HepG2 (cell line): ENCODE data around the gene MTPN. TPM values are rescaled to one million over a fixed set of nuclear protein-coding genes. Genes with fewer than 3 reads are reported as not detected.

Experiments
- ATAC-seq: fragments of 200-7000 bp; cut with Tn5 transposase; 3 replicates; pipeline ENCODE4 v1.9.1; 2020; ENCODE audit warnings: mild to moderate bottlenecking, moderate library complexity
- BruUV-seq: library from RNA; stranded (reverse); fragments of 400-500 nt; replicated peaks from 2 replicates; lab custom pipeline; 2021; lab: Mats Ljungman, UMichigan
- CTCF ChIA-PET: fragments of 300-600 bp; formaldehyde crosslinking; extraction: SDS; loops from one replicate; lab custom pipeline; 2021; ENCODE audit warnings: low total read pairs, inconsistent platforms, low intra/inter-chr PET ratio; lab: Yijun Ruan, JAX
- POLR2A ChIA-PET: fragments of 350-600 bp; sonication (Branson Sonifier 250); formaldehyde crosslinking; loops from one replicate; lab custom pipeline; 2020; ENCODE audit warnings: antibody characterized with exemption, inconsistent platforms; lab: Yijun Ruan, JAX
- DNase-seq: peaks from one replicate; pipeline ENCODE4 v3.0.0-alpha.2; 2015; ENCODE audit warnings: low spot score
- FAIRE-seq: peaks from 3 replicates; lab custom pipeline; 2011; peaks lifted over from hg19 to GRCh38; lab: Jason Lieb, UNC
- H2AFZ ChIP-seq: one replicate; pipeline ENCODE4 v1.6.1; 2011; ENCODE audit warnings: low read length, inconsistent platforms
- H3K27ac ChIP-seq: fragments of 300-600 bp; 3 replicates; pipeline ENCODE4 v1.8.0; 2011; ENCODE audit warnings: mixed run types, mild to moderate bottlenecking, mixed read lengths, low read length, inconsistent platforms; ENCODE audit not compliant: insufficient read depth; ENCODE audit errors: extremely low read length
- H3K27me3 ChIP-seq, 2 experiments: fragments of 200-600 bp in 1 of 2; 2 replicates in 1 of 2; 3 replicates in 1 of 2; pipeline versions ENCODE4 v1.6.0 to v1.8.0; 2011; ENCODE audit warnings: low read length in 2 of 2, mild to moderate bottlenecking in 2 of 2, moderate library complexity in 2 of 2, inconsistent platforms in 1 of 2; ENCODE audit not compliant: insufficient read depth in 2 of 2, control insufficient read depth in 1 of 2
- H3K36me3 ChIP-seq, 2 experiments: fragments of 200-600 bp in 1 of 2; replicated peaks in 1 of 2; 2 replicates in 1 of 2; 3 replicates in 1 of 2; pipeline versions ENCODE4 v1.5.1 to v1.8.0; 2011; ENCODE audit warnings: low read length in 2 of 2, inconsistent platforms in 1 of 2; ENCODE audit not compliant: insufficient read depth in 2 of 2, control insufficient read depth in 1 of 2
- H3K4me1 ChIP-seq: 2 replicates; pipeline ENCODE4 v1.5.1; 2012; ENCODE audit warnings: low read length, inconsistent platforms; ENCODE audit not compliant: insufficient read depth
- H3K4me2 ChIP-seq: 2 replicates; pipeline ENCODE4 v1.6.0; 2011; ENCODE audit warnings: low read depth, low read length, inconsistent platforms
- H3K4me3 ChIP-seq, 3 experiments: fragments of 200-600 bp in 1 of 3; sonication (generic), shearing (Covaris generic) in 1 of 3; replicated peaks in 1 of 3; 2 replicates each; pipeline ENCODE4 v1.5.1; 2011 to 2016; ENCODE audit warnings: low read length in 3 of 3, inconsistent platforms in 2 of 3, low read depth in 2 of 3, mild to moderate bottlenecking in 2 of 3, control low read depth in 1 of 3, mixed read lengths in 1 of 3; ENCODE audit not compliant: insufficient read depth in 1 of 3
- H3K79me2 ChIP-seq: one replicate; pipeline ENCODE4 v1.6.1; 2011; ENCODE audit warnings: low read length, inconsistent platforms; ENCODE audit not compliant: insufficient read depth
- H3K9ac ChIP-seq: 2 replicates; pipeline ENCODE4 v1.6.0; 2011; ENCODE audit warnings: mild to moderate bottlenecking, low read depth, low read length, inconsistent platforms; ENCODE audit not compliant: insufficient read depth
- H3K9me3 ChIP-seq: 2 replicates; pipeline ENCODE4 v1.5.1; 2012; ENCODE audit warnings: mild to moderate bottlenecking, low read length
- H4K20me1 ChIP-seq: 2 replicates; pipeline ENCODE4 v1.6.0; 2011; ENCODE audit warnings: inconsistent platforms, mild to moderate bottlenecking, low read length, moderate library complexity; ENCODE audit not compliant: insufficient read depth
- DR1 ChIP-seq: sonication (generic); formaldehyde crosslinking; IDR thresholded peaks from 2 replicates; pipeline ENCODE4 v1.8.0; 2021; ENCODE audit warnings: mild to moderate bottlenecking, missing genetic modification reagents, inconsistent platforms
- HIC2 ChIP-seq: sonication (generic); formaldehyde crosslinking; IDR thresholded peaks from 2 replicates; pipeline ENCODE4 v1.9.0; 2022; ENCODE audit warnings: low read depth, missing genetic modification reagents
- NRL ChIP-seq: sonication (generic); formaldehyde crosslinking; IDR thresholded peaks from 2 replicates; pipeline ENCODE4 v1.5.0; 2020; ENCODE audit warnings: missing genetic modification reagents, mild to moderate bottlenecking, moderate library complexity, borderline replicate concordance
- REPIN1 ChIP-seq: sonication (generic); formaldehyde crosslinking; IDR thresholded peaks from 2 replicates; pipeline ENCODE4 v1.8.0; 2022; ENCODE audit warnings: missing genetic modification reagents, low read depth, mild to moderate bottlenecking, borderline replicate concordance
- TCF7 ChIP-seq: sonication (generic); IDR thresholded peaks from 2 replicates; pipeline ENCODE4 v1.6.1; 2016; ENCODE audit warnings: antibody characterized with exemption, low read depth
- ZBTB37 ChIP-seq: sonication (generic); formaldehyde crosslinking; IDR thresholded peaks from 2 replicates; pipeline ENCODE4 v1.4.0; 2020; ENCODE audit warnings: mild to moderate bottlenecking, missing genetic modification reagents
- ZNF20 ChIP-seq: sonication (generic); formaldehyde crosslinking; IDR thresholded peaks from 2 replicates; pipeline ENCODE4 v1.4.0; 2020; ENCODE audit warnings: mild to moderate bottlenecking, moderate library complexity, missing genetic modification reagents
- ZNF253 ChIP-seq: sonication (generic); formaldehyde crosslinking; IDR thresholded peaks from 2 replicates; pipeline ENCODE4 v1.8.0; 2022; ENCODE audit warnings: mild to moderate bottlenecking, missing genetic modification reagents, borderline replicate concordance
- ZNF720 ChIP-seq: sonication (generic); formaldehyde crosslinking; IDR thresholded peaks from 2 replicates; pipeline ENCODE4 v1.4.0; 2020; ENCODE audit warnings: missing genetic modification reagents
- ZNF788 ChIP-seq: sonication (generic); formaldehyde crosslinking; IDR thresholded peaks from 2 replicates; pipeline ENCODE4 v1.5.0; 2020; ENCODE audit warnings: mild to moderate bottlenecking, missing genetic modification reagents, borderline replicate concordance
- ZZZ3 ChIP-seq: sonication (generic); formaldehyde crosslinking; IDR thresholded peaks from 2 replicates; pipeline ENCODE4 v1.4.0; 2020; ENCODE audit warnings: missing genetic modification reagents, mild to moderate bottlenecking, borderline replicate concordance
- WGBS: methylation state at CpG from one replicate; pipeline ENCODE4 v1.1.6; 2017; ENCODE audit warnings: low lambda C conversion rate; 5-methylcytosine and 5-hydroxymethylcytosine counted together
- in situ Hi-C: cut with HindIII; loops from 2 replicates; pipeline ENCODE4 v1.10.0; 2017; ENCODE audit warnings: low pct_unique_long_range_greater_than_20kb; ENCODE audit not compliant: extremely low pct_ligation_motif_present
- intact Hi-C: fragments of 100-400 bp; cut with micrococcal nuclease; formaldehyde crosslinking; loops from one replicate; pipeline ENCODE4 v1.10.0; 2022; ENCODE audit not compliant: unreplicated experiment
- polyA plus RNA-seq, 8 experiments: library from polyadenylated mRNA; depleted of rRNA in 3 of 8; stranded (reverse) in 7 of 8; unstranded in 1 of 8; fragments of >200 nt; fragmentation: Illumina TruSeq in 4 of 8; extraction: Trizol in 4 of 8; gene quantifications; 2 replicates each; pipeline versions ENCODE4 v1.2.1 to v1.2.3, GENCODE V29; 2011 to 2016; ENCODE audit warnings: low read depth in 4 of 8, missing spikeins in 1 of 8, mixed read lengths in 1 of 8; ENCODE audit not compliant: insufficient read depth in 1 of 8
- total RNA-seq, 5 experiments: library from RNA; depleted of rRNA; stranded (reverse); fragments of >200 nt; fragmentation: Illumina TruSeq; extraction: Trizol; gene quantifications; 2 replicates each; pipeline ENCODE4 v1.2.3, GENCODE V29; 2016; ENCODE audit warnings: low read depth in 1 of 5
- TF ChIP-seq, protein P1 (sequence below): sonication (generic); formaldehyde crosslinking; IDR thresholded peaks from 2 replicates; pipeline ENCODE4 v1.4.0; 2020; ENCODE audit warnings: mild to moderate bottlenecking, missing genetic modification reagents, borderline replicate concordance
- TF ChIP-seq, protein P2 (sequence below): sonication (generic); formaldehyde crosslinking; IDR thresholded peaks from 2 replicates; pipeline ENCODE4 v1.5.1; 2020; ENCODE audit warnings: missing genetic modification reagents, mild to moderate bottlenecking, borderline replicate concordance

Gene MTPN
- total and polyA plus RNA-seq, 2 of the 13 experiments (the other 11 are each of a cell fraction or from before 2014, with no cell fraction given), result 31.1 to 71.7 TPM

GRCh38 chr7:135919071-135919841 is 57.9 kb downstream of the MTPN start:
- ATAC-seq, result no peak
- no peak for TF ChIP-seq ZNF20 (CRISPR knock-in tag)
- TF ChIP-seq ZNF253 (CRISPR knock-in tag), result no peak
- no peak for TF ChIP-seq ZZZ3 (CRISPR knock-in tag)
- TF ChIP-seq, protein P1, sequence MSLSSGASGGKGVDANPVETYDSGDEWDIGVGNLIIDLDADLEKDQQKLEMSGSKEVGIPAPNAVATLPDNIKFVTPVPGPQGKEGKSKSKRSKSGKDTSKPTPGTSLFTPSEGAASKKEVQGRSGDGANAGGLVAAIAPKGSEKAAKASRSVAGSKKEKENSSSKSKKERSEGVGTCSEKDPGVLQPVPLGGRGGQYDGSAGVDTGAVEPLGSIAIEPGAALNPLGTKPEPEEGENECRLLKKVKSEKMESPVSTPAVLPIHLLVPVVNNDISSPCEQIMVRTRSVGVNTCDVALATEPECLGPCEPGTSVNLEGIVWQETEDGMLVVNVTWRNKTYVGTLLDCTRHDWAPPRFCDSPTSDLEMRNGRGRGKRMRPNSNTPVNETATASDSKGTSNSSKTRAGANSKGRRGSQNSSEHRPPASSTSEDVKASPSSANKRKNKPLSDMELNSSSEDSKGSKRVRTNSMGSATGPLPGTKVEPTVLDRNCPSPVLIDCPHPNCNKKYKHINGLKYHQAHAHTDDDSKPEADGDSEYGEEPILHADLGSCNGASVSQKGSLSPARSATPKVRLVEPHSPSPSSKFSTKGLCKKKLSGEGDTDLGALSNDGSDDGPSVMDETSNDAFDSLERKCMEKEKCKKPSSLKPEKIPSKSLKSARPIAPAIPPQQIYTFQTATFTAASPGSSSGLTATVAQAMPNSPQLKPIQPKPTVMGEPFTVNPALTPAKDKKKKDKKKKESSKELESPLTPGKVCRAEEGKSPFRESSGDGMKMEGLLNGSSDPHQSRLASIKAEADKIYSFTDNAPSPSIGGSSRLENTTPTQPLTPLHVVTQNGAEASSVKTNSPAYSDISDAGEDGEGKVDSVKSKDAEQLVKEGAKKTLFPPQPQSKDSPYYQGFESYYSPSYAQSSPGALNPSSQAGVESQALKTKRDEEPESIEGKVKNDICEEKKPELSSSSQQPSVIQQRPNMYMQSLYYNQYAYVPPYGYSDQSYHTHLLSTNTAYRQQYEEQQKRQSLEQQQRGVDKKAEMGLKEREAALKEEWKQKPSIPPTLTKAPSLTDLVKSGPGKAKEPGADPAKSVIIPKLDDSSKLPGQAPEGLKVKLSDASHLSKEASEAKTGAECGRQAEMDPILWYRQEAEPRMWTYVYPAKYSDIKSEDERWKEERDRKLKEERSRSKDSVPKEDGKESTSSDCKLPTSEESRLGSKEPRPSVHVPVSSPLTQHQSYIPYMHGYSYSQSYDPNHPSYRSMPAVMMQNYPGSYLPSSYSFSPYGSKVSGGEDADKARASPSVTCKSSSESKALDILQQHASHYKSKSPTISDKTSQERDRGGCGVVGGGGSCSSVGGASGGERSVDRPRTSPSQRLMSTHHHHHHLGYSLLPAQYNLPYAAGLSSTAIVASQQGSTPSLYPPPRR, result no peak
- TF ChIP-seq REPIN1 (CRISPR knock-in tag), result no peak
- TF ChIP-seq ZNF788 (CRISPR knock-in tag), result no peak
- TF ChIP-seq DR1 (CRISPR knock-in tag), result no peak
- TF ChIP-seq ZNF720 (CRISPR knock-in tag), result no peak
- TF ChIP-seq, protein P2, sequence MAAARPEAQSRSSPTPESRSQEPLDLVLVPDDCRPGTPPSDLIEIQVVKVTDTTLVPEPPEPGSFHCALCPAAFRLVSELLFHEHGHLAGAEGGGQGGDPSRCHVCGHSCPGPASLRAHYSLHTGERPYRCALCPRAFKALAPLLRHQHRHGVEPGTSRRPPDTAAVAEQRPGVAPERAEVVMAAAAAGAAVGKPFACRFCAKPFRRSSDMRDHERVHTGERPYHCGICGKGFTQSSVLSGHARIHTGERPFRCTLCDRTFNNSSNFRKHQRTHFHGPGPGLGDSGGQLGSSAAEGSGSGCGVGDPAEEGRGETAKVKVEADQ (CRISPR knock-in tag), result no peak
- no peak for TF ChIP-seq NRL (CRISPR knock-in tag)
- TF ChIP-seq HIC2, result no peak
- no peak for TF ChIP-seq TCF7
- TF ChIP-seq ZBTB37 (CRISPR knock-in tag), result no peak

More at GRCh38 chr7:135919071-135919841, 57.9 kb downstream of the MTPN start:
- BruUV-seq, result no TSS peak
- CTCF ChIA-PET, result no interaction called here
- Histone ChIP-seq H4K20me1 (no peaks in the 10 kb centered on the region), H3K4me2 (no peak overlapping the region), H3K9ac (no peak overlapping the region), H3K27me3 (no peaks in the 10 kb centered on the region), H3K79me2 (no peaks in the 10 kb centered on the region), H3K4me1 (no peaks in the 10 kb centered on the region), H3K36me3 (no peaks in the 10 kb centered on the region), H3K9me3 (no peaks in the 10 kb centered on the region), H3K27ac (no peak overlapping the region), H3K4me3 (no peak overlapping the region), H2AFZ (no peak overlapping the region)
- intact Hi-C loops, result no loop called here
- WGBS, result 59% methylated on average over 8 of the region's 10 CpGs
- DNase-seq, result no peak
- in situ Hi-C loops, result no loop called here
- POLR2A ChIA-PET, result no interaction called here
- no peak for FAIRE-seq
